K562 (cell line): ENCODE results near the gene UPK3A.
"Not testable (repeated sequence)": the region's sequence is repeated elsewhere in the genome, so short reads cannot be mapped to it uniquely, and the experiment has no call there.

Experiments
- BHLHE40 ChIP-seq: IDR thresholded peaks from 2 replicates; pipeline ENCODE4 v1.6.1; 2011; ENCODE audit warnings: low read length, improper control_type of control experiment
- FOXA3 ChIP-seq, 2 experiments: fragments of 450-650 bp in 1 of 2; sonication (generic) in 1 of 2; formaldehyde crosslinking; IDR thresholded peaks in 1 of 2; conservative IDR thresholded peaks in 1 of 2; 2 replicates each; pipeline versions ENCODE4 v1.4.0 to v1.8.0; 2020 to 2022; ENCODE audit warnings: mild to moderate bottlenecking in 2 of 2, missing genetic modification reagents in 1 of 2
- FOXJ2 ChIP-seq: fragments of 200-800 bp; sonication (Bioruptor generic); IDR thresholded peaks from 2 replicates; pipeline ENCODE4 v1.6.1; 2016; ENCODE audit warnings: missing genetic modification characterization, missing compliant biosample characterization
- HDAC2 ChIP-seq: fragments of 450-650 bp; IDR thresholded peaks from 2 replicates; pipeline ENCODE4 v1.6.1; 2016; ENCODE audit warnings: mild to moderate bottlenecking
- JUNB ChIP-seq: fragments of 450-650 bp; formaldehyde crosslinking; conservative IDR thresholded peaks from 2 replicates; pipeline ENCODE4 v1.4.0; 2020; ENCODE audit warnings: mild to moderate bottlenecking
- PRMT5 ChIP-seq: sonication (generic); formaldehyde crosslinking; IDR thresholded peaks from 2 replicates; pipeline ENCODE4 v1.5.0; 2020; ENCODE audit warnings: missing genetic modification reagents
- TF ChIP-seq, protein P1 (sequence below), 3 experiments: IDR thresholded peaks in 2 of 3; conservative IDR thresholded peaks in 1 of 3; 2 replicates each; pipeline ENCODE4 v1.5.1; 2011 to 2012; ENCODE audit warnings: low read length in 3 of 3, mild to moderate bottlenecking in 3 of 3, control low read depth in 2 of 3, improper control_type of control experiment in 1 of 3, inconsistent platforms in 1 of 3, low read depth in 1 of 3, mixed read lengths in 1 of 3, moderate library complexity in 1 of 3; ENCODE audit not compliant: insufficient read depth in 2 of 3
- TF ChIP-seq, protein P2 (sequence below), 2 experiments: fragments of 450-650 bp in 1 of 2; sonication (generic) in 1 of 2; formaldehyde crosslinking in 1 of 2; IDR thresholded peaks; 2 replicates each; pipeline versions ENCODE4 v1.7.1 to v1.9.0; 2016 to 2022; ENCODE audit warnings: inconsistent platforms in 1 of 2, mild to moderate bottlenecking in 1 of 2, missing genetic modification reagents in 1 of 2
- TF ChIP-seq, protein P3 (sequence below): sonication (generic); formaldehyde crosslinking; IDR thresholded peaks from 2 replicates; pipeline ENCODE4 v1.8.1; 2023; ENCODE audit warnings: mild to moderate bottlenecking, missing genetic modification reagents
- TF ChIP-seq, protein P4 (sequence below): sonication (generic); formaldehyde crosslinking; IDR thresholded peaks from 2 replicates; pipeline ENCODE4 v1.8.1; 2023; ENCODE audit warnings: mild to moderate bottlenecking, missing genetic modification reagents

DNA sequence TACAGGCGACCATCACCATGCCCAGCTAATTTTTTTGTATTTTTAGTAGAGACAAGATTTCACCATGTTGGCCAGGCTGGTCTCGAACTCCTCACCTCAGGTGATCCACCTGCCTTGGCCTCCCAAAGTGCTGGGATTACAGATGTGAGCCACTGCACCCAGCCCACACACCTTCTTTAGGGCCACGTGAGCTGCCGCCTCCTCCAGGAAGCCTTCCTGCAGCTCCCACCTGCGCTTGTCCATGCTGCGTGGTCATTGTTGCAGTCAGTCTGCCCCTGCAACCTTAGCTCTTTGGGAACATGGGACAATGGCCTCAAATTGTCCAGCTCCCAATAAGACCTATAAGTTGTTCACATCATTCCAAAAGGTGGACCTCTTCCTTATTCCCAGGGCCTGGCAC lies 10.3 kb downstream of the UPK3A start:
- not testable (repeated sequence) for TF ChIP-seq FOXJ2; FOXA3 (CRISPR knock-in tag; conservative IDR thresholded peaks at IDR 0.05 in 1 of 2, IDR thresholded peaks at IDR 0.05 in 1 of 2); JUNB (CRISPR knock-in tag); PRMT5 (CRISPR knock-in tag); BHLHE40; HDAC2
- TF ChIP-seq, protein P1, sequence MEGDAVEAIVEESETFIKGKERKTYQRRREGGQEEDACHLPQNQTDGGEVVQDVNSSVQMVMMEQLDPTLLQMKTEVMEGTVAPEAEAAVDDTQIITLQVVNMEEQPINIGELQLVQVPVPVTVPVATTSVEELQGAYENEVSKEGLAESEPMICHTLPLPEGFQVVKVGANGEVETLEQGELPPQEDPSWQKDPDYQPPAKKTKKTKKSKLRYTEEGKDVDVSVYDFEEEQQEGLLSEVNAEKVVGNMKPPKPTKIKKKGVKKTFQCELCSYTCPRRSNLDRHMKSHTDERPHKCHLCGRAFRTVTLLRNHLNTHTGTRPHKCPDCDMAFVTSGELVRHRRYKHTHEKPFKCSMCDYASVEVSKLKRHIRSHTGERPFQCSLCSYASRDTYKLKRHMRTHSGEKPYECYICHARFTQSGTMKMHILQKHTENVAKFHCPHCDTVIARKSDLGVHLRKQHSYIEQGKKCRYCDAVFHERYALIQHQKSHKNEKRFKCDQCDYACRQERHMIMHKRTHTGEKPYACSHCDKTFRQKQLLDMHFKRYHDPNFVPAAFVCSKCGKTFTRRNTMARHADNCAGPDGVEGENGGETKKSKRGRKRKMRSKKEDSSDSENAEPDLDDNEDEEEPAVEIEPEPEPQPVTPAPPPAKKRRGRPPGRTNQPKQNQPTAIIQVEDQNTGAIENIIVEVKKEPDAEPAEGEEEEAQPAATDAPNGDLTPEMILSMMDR (IDR thresholded peaks at IDR 0.05 in 2 of 3, conservative IDR thresholded peaks at IDR 0.05 in 1 of 3; ENCODE audit: insufficient read depth in 2 of 3, low read depth in 1 of 3, low read length in 3 of 3): not testable (repeated sequence)
- TF ChIP-seq, protein P2, sequence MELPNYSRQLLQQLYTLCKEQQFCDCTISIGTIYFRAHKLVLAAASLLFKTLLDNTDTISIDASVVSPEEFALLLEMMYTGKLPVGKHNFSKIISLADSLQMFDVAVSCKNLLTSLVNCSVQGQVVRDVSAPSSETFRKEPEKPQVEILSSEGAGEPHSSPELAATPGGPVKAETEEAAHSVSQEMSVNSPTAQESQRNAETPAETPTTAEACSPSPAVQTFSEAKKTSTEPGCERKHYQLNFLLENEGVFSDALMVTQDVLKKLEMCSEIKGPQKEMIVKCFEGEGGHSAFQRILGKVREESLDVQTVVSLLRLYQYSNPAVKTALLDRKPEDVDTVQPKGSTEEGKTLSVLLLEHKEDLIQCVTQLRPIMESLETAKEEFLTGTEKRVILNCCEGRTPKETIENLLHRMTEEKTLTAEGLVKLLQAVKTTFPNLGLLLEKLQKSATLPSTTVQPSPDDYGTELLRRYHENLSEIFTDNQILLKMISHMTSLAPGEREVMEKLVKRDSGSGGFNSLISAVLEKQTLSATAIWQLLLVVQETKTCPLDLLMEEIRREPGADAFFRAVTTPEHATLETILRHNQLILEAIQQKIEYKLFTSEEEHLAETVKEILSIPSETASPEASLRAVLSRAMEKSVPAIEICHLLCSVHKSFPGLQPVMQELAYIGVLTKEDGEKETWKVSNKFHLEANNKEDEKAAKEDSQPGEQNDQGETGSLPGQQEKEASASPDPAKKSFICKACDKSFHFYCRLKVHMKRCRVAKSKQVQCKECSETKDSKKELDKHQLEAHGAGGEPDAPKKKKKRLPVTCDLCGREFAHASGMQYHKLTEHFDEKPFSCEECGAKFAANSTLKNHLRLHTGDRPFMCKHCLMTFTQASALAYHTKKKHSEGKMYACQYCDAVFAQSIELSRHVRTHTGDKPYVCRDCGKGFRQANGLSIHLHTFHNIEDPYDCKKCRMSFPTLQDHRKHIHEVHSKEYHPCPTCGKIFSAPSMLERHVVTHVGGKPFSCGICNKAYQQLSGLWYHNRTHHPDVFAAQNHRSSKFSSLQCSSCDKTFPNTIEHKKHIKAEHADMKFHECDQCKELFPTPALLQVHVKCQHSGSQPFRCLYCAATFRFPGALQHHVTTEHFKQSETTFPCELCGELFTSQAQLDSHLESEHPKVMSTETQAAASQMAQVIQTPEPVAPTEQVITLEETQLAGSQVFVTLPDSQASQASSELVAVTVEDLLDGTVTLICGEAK (IDR thresholded peaks at IDR 0.05): not testable (repeated sequence)
- TF ChIP-seq, protein P2 (CRISPR knock-in tag; IDR thresholded peaks at IDR 0.05): not testable (repeated sequence)
- TF ChIP-seq, protein P3, sequence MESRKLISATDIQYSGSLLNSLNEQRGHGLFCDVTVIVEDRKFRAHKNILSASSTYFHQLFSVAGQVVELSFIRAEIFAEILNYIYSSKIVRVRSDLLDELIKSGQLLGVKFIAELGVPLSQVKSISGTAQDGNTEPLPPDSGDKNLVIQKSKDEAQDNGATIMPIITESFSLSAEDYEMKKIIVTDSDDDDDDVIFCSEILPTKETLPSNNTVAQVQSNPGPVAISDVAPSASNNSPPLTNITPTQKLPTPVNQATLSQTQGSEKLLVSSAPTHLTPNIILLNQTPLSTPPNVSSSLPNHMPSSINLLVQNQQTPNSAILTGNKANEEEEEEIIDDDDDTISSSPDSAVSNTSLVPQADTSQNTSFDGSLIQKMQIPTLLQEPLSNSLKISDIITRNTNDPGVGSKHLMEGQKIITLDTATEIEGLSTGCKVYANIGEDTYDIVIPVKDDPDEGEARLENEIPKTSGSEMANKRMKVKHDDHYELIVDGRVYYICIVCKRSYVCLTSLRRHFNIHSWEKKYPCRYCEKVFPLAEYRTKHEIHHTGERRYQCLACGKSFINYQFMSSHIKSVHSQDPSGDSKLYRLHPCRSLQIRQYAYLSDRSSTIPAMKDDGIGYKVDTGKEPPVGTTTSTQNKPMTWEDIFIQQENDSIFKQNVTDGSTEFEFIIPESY (CRISPR knock-in tag): not testable (repeated sequence)
- TF ChIP-seq, protein P4, sequence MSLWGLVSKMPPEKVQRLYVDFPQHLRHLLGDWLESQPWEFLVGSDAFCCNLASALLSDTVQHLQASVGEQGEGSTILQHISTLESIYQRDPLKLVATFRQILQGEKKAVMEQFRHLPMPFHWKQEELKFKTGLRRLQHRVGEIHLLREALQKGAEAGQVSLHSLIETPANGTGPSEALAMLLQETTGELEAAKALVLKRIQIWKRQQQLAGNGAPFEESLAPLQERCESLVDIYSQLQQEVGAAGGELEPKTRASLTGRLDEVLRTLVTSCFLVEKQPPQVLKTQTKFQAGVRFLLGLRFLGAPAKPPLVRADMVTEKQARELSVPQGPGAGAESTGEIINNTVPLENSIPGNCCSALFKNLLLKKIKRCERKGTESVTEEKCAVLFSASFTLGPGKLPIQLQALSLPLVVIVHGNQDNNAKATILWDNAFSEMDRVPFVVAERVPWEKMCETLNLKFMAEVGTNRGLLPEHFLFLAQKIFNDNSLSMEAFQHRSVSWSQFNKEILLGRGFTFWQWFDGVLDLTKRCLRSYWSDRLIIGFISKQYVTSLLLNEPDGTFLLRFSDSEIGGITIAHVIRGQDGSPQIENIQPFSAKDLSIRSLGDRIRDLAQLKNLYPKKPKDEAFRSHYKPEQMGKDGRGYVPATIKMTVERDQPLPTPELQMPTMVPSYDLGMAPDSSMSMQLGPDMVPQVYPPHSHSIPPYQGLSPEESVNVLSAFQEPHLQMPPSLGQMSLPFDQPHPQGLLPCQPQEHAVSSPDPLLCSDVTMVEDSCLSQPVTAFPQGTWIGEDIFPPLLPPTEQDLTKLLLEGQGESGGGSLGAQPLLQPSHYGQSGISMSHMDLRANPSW (CRISPR knock-in tag): not testable (repeated sequence)
